ENCODE results near the gene BCL11B. TPM values are rescaled to one million over a fixed set of nuclear protein-coding genes. Genes with fewer than 3 reads are reported as not detected.

The BCL11B gene
- total RNA-seq, 1 experiment from 2014 or later: 0.05 TPM

DNA sequence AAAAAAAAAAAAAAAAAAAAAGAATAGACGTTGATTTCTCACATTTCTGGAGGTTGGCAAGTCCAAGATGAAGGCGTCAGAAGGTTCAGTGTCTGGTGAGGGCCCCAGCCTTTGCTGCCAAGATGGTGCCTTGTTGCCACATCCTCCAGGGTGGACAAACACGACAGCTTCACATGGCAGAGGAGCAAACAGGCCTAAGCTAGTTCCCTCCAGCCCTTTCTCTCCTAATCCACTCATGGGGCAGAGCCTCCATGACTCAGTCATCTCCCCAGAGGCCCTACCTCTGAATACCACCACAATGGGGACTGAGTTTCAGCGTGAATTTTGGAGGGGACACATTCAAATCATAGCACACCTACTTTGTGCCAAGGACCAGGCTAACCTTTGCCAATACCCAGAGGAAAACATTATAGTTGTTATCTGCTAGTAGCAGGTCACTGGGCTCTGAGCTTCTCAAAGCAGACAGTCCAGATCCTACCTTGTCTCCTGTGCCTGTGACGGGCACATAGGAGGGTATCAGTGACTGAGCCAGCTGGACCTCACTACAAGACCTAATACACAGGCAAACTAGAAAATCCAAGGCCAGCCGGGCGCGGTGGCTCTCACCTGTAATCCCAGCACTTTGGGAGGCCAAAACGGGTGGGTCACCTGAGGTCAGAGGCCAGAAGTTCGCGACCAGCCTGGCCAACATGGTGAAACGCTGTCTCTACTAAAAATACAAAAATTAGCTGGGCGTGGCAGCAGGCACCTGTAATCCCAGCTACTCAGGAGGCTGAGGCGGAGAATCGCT, 10.5 kb upstream of the BCL11B start:
- ChIA-PET POLR2A (no interaction called here), CTCF (no interaction called here)
- TF ChIP-seq, protein P1, sequence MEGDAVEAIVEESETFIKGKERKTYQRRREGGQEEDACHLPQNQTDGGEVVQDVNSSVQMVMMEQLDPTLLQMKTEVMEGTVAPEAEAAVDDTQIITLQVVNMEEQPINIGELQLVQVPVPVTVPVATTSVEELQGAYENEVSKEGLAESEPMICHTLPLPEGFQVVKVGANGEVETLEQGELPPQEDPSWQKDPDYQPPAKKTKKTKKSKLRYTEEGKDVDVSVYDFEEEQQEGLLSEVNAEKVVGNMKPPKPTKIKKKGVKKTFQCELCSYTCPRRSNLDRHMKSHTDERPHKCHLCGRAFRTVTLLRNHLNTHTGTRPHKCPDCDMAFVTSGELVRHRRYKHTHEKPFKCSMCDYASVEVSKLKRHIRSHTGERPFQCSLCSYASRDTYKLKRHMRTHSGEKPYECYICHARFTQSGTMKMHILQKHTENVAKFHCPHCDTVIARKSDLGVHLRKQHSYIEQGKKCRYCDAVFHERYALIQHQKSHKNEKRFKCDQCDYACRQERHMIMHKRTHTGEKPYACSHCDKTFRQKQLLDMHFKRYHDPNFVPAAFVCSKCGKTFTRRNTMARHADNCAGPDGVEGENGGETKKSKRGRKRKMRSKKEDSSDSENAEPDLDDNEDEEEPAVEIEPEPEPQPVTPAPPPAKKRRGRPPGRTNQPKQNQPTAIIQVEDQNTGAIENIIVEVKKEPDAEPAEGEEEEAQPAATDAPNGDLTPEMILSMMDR (IDR thresholded peaks at IDR 0.05; ENCODE audit: insufficient read depth in 1 of 2, low read depth in 1 of 2, low read length in 1 of 2, severe bottlenecking in 1 of 2, unreplicated experiment in 1 of 2): no peak
- Histone ChIP-seq H3K36me3 (ENCODE audit: control insufficient read depth, insufficient read depth, low read length) (no peaks in the 10 kb centered on the region), H3K9me3 (no peaks in the 10 kb centered on the region), H3K27me3 (replicated peaks; ENCODE audit: control insufficient read depth, insufficient read depth, low read length) (no peaks in the 10 kb centered on the region), H3K4me1 (no peaks in the 10 kb centered on the region), H3K4me3 (ENCODE audit: low read depth, low read length) (no peak overlapping the region)
- Mint-ChIP-seq H3K27ac (ENCODE audit: unreplicated experiment) (no peak overlapping the region), H3K4me3 (ENCODE audit: unreplicated experiment) (no peak overlapping the region), H3K4me1 (ENCODE audit: low read depth, unreplicated experiment) (no peaks in the 10 kb centered on the region), H3K27me3 (ENCODE audit: insufficient read depth, unreplicated experiment) (peaks cover 9% of the 10 kb centered on the region), H3K9me3 (ENCODE audit: unreplicated experiment) (no peaks in the 10 kb centered on the region), H3K36me3 (ENCODE audit: insufficient read depth, unreplicated experiment) (no peaks in the 10 kb centered on the region)
- DNase-seq: no peak
- intact Hi-C loops (cut with micrococcal nuclease; ENCODE audit: unreplicated experiment): no loop called here
- BruUV-seq (replicated peaks): no TSS peak

DNA sequence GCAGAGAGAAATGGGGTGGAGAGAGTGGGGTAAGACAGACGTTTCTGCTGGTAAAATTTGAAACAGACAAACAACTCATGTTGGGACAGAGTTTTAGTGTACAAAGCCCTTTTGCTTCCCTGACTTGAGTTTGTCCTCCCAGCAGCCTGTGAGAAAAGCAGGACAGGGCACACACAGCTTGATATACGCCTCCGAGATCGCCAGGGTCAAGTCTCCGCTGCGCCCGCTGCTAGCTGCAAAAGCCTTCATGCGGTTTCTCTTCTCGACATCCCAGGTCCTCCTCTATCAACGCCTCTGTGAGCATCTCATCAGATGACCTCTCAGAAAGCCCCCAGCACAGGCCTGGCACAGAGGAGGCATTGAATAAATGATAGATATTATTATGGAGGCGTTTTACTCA, 9.4 kb upstream of the BCL11B start:
- no peak overlapping the region for H3K4me3 ChIP-seq (ENCODE audit: low read depth, low read length)
- H3K9me3 ChIP-seq: no peaks in the 10 kb centered on the region
- Mint-ChIP-seq H3K36me3 (ENCODE audit: insufficient read depth, unreplicated experiment) (no peaks in the 10 kb centered on the region), H3K4me3 (ENCODE audit: unreplicated experiment) (no peak overlapping the region), H3K4me1 (ENCODE audit: low read depth, unreplicated experiment) (no peaks in the 10 kb centered on the region), H3K9me3 (ENCODE audit: unreplicated experiment) (no peaks in the 10 kb centered on the region), H3K27me3 (ENCODE audit: insufficient read depth, unreplicated experiment) (peaks cover 14% of the 10 kb centered on the region), H3K27ac (ENCODE audit: unreplicated experiment) (no peak overlapping the region)
- no peaks in the 10 kb centered on the region for H3K4me1 ChIP-seq
- no peaks in the 10 kb centered on the region for H3K36me3 ChIP-seq (ENCODE audit: control insufficient read depth, insufficient read depth, low read length)
- intact Hi-C loops (cut with micrococcal nuclease; ENCODE audit: unreplicated experiment): no loop called here
- CTCF ChIA-PET: no interaction called here
- POLR2A ChIA-PET: no interaction called here
- TF ChIP-seq, protein P1 (IDR thresholded peaks at IDR 0.05; ENCODE audit: insufficient read depth in 1 of 2, low read depth in 1 of 2, low read length in 1 of 2, severe bottlenecking in 1 of 2, unreplicated experiment in 1 of 2): no peak
- no peak for DNase-seq
- no TSS peak for BruUV-seq (replicated peaks)
- H3K27me3 ChIP-seq (replicated peaks; ENCODE audit: control insufficient read depth, insufficient read depth, low read length): no peaks in the 10 kb centered on the region

DNA sequence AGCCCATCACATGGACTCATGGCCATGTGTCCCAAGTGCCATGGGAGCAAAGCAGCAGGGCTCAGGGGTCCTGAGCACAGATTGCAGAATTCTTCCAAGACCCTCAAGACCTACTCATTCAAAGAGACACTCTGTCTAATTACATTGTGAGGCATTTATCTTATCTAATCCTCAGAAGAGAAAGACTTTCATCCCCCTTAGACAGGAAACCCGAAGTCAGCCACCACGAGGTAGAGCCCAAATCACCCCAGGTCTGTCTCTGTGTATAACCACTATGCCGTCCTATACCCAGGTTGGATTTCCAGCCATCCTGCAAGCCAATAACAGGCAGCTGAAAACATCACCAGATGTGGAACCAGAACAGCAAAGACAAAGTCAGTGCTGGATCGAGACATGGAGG, 8.9 kb upstream of the BCL11B start:
- CTCF ChIA-PET: no interaction called here

More for the DNA sequence above, 8.9 kb upstream of the BCL11B start:
- Histone ChIP-seq H3K36me3 (ENCODE audit: control insufficient read depth, insufficient read depth, low read length) (no peaks in the 10 kb centered on the region), H3K4me1 (no peaks in the 10 kb centered on the region), H3K9me3 (no peaks in the 10 kb centered on the region), H3K4me3 (ENCODE audit: low read depth, low read length) (no peak overlapping the region), H3K27me3 (replicated peaks; ENCODE audit: control insufficient read depth, insufficient read depth, low read length) (no peaks in the 10 kb centered on the region)
- no peak for DNase-seq
- BruUV-seq (replicated peaks): no TSS peak
- no peak overlapping the region for H3K4me3 Mint-ChIP-seq (ENCODE audit: unreplicated experiment)
- intact Hi-C loops (cut with micrococcal nuclease; ENCODE audit: unreplicated experiment): no loop called here
- no peaks in the 10 kb centered on the region for H3K36me3 Mint-ChIP-seq (ENCODE audit: insufficient read depth, unreplicated experiment)
- TF ChIP-seq, protein P1 (IDR thresholded peaks at IDR 0.05; ENCODE audit: insufficient read depth in 1 of 2, low read depth in 1 of 2, low read length in 1 of 2, severe bottlenecking in 1 of 2, unreplicated experiment in 1 of 2): no peak
- POLR2A ChIA-PET: interaction anchor here (0.6 kb wide), 1 partner anchor 89 kb away, joined by 4 read pairs; no protein-coding TSS in a partner anchor
- H3K4me1 Mint-ChIP-seq (ENCODE audit: low read depth, unreplicated experiment): no peaks in the 10 kb centered on the region
- no peaks in the 10 kb centered on the region for H3K9me3 Mint-ChIP-seq (ENCODE audit: unreplicated experiment)
- H3K27ac Mint-ChIP-seq (ENCODE audit: unreplicated experiment): no peak overlapping the region
- peaks cover 14% of the 10 kb centered on the region for H3K27me3 Mint-ChIP-seq (ENCODE audit: insufficient read depth, unreplicated experiment)
